SKM-1 (cell line): ENCODE results near the gene SYN1.

Source experiments
- DNase-seq: peaks from one replicate; lab custom pipeline; 2025; ENCODE audit not compliant: unreplicated experiment; lab: John Stamatoyannopoulos, UW

Gene SYN1

GRCh38 chrX:47634871-47635575 is 15.4 kb upstream of the SYN1 start:
- DNase-seq: no peak

DNA sequence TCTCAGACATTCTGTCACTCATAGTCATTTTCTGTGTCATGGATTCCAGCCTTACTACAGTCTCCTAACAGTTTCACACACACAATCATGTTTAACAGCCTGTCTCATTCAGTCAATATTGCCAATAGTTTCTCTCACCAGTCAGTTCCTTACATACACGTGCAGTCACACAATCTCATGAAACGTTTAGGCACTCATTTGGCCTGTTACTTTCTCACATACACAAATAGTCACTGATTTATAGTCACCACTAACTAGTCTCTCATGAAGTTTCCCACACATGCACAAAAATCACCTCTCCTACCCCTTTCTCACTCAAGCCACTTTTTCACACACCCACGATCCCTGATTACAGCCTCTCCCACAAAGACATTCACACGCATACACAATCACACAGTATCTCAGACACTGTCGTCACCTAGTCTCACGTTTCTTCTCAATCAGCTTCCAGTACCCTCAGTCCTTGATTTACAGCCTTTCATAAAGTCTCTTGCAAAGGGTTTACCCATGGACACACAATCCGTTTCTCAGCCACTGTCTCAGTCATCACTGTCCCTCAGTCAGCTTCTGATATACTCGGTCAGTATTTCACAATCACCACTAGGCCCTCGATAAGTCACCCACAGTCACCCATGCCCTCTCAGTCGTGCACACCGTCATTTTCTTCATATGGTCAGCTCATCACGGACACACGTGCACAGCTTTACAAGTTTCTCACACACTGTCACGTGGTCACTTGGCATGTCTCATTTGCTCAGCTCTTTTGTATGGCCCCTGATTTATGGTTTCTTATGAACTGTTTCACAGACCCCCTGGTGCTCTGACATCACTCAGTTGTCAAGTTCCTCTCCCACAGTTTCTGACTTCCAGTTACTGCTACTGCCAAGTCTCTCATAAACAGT is 14.3 kb upstream of the SYN1 start:
- no peak for DNase-seq

- DNase-seq: peak; percentile 6
Measured at GRCh38 chrX:47632666-47633065, 13.0 kb upstream of the SYN1 start.

GRCh38 chrX:47631676-47632075 is 12.0 kb upstream of the SYN1 start:
- no peak for DNase-seq

GRCh38 chrX:47629419-47630200 is 10.0 kb upstream of the SYN1 start, which contains the start of gene CFP:
Gene CFP, minus strand, starts transcription at chrX:47629930. Its CDS starts 86 bp downstream, at chrX:47629844.
- peak; percentile 42 for DNase-seq

- DNase-seq: no peak
Measured at GRCh38 chrX:47628982-47629381, 9.3 kb upstream of the SYN1 start.

GRCh38 chrX:47625365-47625764 is 5.7 kb upstream of the SYN1 start:
- no peak for DNase-seq

DNA sequence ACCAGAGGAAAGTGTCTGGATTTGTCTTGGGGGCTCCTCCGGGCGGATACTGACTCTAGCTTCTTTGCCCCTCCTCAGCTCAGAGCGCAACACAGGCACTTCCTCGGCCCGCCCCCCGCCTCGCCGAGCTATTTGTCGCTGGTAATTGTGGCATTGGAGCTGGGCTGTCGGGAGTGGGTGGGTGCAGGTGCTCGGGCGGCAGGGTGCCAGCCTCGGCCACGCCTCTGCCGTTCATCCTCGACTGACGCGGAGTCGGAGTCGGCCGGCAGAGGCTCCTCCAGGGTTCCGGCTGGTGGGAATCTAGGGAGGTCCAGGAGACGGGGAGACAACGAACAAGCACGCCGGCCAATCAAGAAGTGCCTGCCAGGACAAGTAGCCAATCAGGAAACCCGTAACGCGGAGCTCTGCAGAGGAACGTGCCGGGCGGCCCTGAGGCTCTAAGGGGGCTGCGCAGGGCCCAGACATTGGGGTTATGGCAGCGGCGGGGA is 3.9 kb upstream of the SYN1 start:
- no peak for DNase-seq

DNA sequence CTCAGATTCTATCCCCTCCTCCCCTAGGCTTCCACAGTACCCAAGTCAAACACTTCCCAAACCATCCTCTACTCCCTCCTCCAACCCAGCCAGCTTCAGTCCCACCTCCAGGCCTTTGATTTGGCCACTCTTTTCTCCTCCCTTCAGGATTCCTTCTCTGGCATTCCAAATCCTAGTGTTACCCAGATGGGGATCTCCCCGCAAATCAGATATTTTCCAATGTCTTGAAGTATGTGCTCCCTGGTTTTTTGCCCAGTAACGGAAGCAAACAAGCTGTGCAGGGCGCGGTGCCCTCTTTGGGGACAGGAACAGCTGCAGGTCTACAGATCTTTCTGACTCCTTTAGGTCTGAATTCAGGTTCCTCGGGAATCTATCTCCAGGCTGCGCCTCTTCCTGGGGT is 2.2 kb upstream of the SYN1 start:
- no peak for DNase-seq

DNA sequence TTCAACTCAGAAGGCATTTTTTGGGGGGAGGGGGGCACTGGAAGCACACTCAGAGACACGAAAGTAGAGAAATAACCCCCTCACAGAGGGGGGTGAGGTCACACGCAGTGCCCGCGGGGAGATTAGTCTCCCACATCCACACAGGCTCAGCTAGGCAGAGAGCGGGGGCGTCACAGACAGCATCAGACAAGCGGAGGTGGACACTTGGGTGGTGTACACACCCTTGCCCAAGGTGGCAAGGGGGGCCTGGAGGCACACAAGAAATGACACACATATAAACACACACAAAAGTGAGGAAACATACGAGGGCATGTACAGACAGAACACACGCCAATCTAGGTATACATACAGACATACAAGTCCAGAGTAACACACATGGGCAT is 637 bp upstream of the SYN1 start:
- DNase-seq: no peak

DNA sequence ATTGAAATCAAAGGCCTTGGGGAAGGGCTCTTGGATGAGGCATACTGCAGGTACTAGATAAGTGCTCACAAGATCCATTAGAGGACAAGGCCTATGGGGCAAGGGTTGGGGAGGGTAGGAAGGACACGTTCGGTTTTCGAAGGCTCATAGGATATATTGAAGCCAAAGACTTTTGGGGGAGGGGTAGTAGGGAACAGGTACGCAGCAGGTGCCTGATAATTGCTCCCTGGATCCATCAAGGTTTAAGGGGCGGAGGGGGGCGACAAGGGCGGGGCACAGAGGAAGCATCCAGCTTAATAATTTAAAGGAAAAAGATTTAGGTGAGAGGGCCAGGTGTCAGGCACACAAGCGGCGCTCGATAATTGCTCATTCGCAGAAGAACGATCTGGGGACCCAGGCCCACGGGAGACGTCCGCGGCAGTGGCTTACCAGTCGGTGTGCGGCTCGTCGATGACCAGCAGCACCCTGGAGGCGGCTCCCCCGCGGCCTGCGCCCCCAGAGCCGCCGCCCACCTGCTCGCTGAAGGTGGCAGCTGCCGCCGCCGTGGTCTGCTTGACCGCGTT is 653 bp downstream of the SYN1 start:
- DNase-seq: no peak

GRCh38 chrX:47614618-47615017 is 5.0 kb downstream of the SYN1 start:
- DNase-seq: no peak

DNA sequence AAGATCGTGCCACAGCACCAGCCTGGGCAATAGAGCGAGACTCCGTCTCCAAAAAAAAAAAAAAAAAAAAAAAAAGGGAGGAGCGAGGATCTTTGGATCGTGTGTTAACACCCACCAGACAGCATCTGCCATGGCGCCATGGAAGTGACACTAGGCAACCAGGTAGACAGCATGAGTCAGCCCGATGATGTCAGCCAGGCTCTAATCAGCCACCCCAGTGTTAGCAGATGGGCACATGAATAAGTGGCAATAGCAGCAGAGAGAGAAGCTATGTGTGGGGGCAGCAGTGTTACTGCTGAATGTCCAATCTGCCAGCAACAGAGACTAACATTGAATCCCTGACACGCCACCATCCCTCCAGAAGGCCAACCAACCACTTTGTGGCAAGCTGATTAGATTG is 6.6 kb downstream of the SYN1 start:
- DNase-seq: no peak

DNA sequence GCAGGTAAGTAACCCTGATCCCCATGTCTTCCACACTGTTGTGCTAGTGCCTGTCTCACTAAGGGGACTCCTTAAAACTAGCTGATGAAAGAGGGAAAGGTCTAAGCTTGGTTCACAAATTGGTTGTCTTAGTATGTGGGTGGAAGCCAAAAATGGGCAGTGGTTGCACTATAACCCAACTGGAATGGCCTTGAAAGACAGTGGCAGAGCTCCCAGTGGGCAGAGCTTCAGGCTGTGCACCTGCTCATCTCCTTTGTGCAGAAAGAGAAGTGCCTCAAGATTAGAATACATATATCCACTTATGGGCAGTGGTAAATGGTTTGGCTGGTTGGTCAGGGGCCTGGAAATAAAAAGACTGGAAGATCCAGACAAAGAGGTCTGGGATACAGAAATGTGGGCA is 7.2 kb downstream of the SYN1 start:
- DNase-seq: no peak

- no peak for DNase-seq
Measured at GRCh38 chrX:47611926-47612325, 7.7 kb downstream of the SYN1 start.

DNA sequence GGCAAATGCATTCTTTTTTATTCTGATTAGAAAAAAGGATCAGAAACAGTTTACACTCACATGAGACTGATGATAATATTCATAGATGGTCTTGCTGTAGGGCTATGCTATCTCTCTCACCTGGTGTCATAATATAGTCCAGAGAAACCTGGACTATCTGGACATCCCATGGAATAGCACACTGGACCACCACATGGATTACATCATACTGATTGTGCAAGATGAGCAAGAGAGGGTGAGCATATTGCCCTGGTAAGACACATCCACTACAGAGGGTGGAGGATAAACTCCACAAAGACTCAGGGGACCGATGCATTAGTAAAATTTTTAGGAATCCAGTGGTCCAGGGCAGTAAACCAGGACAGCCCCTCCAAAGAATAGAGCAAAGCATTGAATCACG is 8.2 kb downstream of the SYN1 start:
- DNase-seq: no peak

GRCh38 chrX:47610511-47610910 is 9.1 kb downstream of the SYN1 start:
- no peak for DNase-seq

- DNase-seq: no peak
Measured at GRCh38 chrX:47608130-47608810, 11.4 kb downstream of the SYN1 start.

GRCh38 chrX:47607091-47607490 is 12.6 kb downstream of the SYN1 start:
- DNase-seq: no peak

GRCh38 chrX:47605024-47605423 is 14.6 kb downstream of the SYN1 start:
- peak; percentile 8 for DNase-seq
